Activated CD4-positive, CD25-positive, alpha-beta regulatory T cell treated with anti-CD3 and anti-CD28 coated beads, Interleukin-2, amount 50 U/mL, for 72 hours (primary cell): Measurements from ENCODE around the gene MAGI2.
"Not testable (repeated sequence)": the region's sequence is repeated elsewhere in the genome, so short reads cannot be mapped to it uniquely, and the experiment has no call there.

Experiments used
- DNase-seq: peaks from one replicate; pipeline ENCODE4 v3.0.0; 2021

MAGI2 gene

DNA sequence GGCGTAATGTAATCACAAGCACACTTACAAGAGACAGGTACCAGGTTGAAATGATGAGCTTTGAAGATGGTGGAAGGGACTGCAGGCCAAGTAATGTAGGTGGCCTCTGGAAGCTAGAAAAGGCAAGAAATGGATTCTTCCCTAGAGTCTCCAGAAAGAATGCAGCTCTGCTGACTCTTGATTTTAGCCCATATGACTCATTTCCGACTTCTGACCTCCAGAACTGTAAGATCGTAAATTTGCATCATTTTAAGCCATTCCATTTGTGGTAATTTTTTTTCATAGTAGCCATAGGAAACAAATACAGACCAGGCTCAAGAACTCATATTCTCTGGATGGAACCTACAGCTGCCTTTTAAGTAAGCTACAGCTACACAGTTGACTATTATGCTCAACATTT is 315.5 kb downstream of the MAGI2 start:
- no peak for DNase-seq

DNA sequence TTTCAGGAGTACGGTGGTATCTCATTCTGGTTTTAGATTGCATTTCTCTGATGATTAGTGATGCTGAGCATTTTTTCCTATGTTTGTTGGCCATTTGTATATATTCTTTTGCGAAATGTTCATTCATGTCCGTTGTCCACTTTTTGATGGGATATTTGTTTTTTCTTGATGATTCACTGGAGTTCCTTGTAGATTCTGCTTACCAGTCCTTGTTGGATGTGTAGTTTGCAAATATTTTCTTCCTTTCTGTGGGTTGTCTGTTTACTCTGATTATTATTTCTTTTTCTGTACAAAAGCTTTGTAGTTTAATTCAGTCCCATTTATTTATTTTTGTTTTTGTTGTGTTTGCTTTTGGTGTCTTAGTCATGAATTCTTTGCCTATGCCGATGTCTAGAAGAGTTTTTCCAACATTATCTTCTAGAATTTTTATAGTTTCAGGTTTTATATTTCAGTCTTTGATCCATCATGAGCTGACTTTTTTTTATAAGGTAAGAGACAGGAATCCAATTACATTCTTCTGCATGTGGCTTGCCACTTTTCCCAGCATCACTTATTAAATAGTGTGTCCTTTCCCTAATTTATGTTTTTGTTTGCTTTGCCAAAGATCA is 320.5 kb downstream of the MAGI2 start:
- no peak for DNase-seq

DNA sequence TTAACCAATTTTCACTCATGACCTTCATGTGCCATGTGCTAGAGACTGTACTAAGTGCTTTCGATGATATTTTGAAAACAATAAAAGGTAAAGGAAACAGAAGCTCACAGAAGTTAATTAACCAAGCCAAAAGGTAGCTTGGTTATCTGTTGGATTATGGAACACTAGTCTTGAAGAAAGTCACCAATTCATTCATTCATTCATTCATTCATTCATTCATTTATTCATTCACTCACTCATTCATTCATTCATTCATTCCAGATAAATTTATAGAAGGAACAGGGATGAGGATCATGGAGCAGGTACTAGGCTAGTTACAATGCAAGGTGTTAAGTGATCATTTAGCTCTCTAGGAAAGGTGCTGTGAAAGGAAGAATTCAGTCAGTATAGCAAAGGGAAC is 322.8 kb downstream of the MAGI2 start:
- no peak for DNase-seq

DNA sequence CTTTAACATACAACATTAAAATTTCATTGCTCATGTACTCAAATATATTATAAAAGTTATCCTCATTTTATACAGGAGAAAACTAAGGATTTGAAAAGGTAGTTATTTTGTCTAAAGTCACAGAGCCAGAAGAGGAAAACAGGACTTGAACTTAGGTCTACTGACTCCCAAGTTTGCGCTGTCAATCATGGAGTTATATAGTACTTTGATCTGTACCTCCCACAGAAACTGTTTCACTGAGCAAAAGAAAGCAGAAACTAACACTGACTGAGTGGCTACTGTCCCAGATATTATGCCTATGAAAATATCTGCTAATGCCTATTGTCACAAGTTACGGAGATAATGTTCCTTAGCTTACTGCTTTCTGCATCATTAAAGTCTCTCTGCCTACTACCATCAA is 329.1 kb downstream of the MAGI2 start:
- no peak for DNase-seq

- DNase-seq, result no peak
Observed at GRCh38 chr7:79118143-79118542, 335.3 kb downstream of the MAGI2 start.

DNA sequence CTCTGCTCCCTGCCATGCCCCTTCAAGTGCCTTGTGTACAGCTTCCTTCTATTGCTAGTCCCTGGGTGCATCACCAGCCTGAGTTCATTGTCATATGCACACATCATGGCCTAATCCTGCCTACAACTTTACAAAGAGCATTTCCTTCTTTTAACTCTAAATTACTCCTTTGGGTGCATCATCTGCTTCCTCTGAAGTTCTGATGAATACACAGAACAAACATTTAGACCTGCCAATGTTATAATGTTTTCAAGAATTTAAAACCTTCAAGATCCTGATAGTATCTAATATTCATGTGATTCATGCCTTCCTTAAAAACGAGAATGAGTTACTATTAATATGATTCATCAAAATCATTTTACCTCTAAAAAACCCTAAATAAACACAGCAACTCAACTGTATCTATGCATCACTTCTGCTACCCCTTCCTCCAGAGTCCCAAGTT is 357.1 kb downstream of the MAGI2 start:
- no peak for DNase-seq

GRCh38 chr7:79093421-79093820 is 360.0 kb downstream of the MAGI2 start:
- no peak for DNase-seq

- no peak for DNase-seq
Observed at GRCh38 chr7:79091661-79092060, 361.8 kb downstream of the MAGI2 start.

DNA sequence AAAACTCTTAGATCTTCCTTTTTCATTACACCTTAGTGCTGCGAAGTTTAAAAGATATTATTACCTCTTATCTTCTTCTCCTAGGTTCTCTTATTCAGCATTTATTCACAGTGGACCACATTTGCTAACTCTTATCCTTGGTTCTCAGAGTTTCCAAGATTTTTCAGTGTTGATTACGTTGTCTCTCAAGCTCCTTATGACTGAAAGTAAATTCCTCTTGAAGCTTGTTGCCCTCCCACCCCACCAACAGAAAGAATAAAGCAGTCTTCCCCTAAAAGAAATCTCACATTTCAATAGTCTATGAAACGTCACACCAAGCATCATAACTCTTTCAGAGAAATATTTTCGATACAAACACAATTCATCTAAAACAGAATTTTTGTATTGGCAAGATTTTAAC is 362.5 kb downstream of the MAGI2 start:
- no peak for DNase-seq

DNA sequence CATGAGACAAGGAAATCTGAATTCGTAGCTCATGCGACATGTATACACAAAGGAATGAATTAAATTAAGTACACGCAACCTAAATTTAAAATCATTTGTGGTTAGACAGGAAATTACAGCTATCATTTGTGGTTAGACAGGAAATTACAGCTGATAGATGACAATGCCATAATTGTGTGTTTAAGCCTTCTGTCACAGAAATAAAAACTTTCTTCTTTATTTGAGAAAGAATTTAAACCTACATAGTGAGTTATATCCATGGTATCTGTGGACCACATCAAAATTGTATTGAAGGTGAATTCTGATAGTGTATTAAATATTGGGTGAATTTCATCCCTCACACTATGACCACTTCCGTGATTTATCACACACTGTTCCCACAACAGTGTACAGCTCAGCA is 362.9 kb downstream of the MAGI2 start:
- DNase-seq, result no peak

DNA sequence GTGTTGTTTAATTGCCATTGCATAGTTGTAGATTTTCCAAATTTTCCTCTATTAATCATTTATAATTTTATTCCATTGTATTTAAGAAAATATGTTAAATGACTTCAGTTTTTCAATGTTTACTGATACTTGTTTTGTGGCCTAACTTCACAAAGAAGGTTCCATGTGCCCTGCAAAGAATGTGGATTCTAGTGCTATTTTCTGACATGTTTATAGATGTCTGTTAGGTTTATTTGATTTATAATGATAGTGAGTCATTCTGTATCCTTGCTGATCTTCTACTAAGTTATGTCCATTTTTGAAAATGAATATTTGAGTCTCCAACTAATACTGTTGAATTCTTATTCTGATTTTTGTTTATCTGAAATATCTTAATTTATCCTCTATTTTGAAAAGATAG is 369.0 kb downstream of the MAGI2 start:
- DNase-seq, result no peak

DNA sequence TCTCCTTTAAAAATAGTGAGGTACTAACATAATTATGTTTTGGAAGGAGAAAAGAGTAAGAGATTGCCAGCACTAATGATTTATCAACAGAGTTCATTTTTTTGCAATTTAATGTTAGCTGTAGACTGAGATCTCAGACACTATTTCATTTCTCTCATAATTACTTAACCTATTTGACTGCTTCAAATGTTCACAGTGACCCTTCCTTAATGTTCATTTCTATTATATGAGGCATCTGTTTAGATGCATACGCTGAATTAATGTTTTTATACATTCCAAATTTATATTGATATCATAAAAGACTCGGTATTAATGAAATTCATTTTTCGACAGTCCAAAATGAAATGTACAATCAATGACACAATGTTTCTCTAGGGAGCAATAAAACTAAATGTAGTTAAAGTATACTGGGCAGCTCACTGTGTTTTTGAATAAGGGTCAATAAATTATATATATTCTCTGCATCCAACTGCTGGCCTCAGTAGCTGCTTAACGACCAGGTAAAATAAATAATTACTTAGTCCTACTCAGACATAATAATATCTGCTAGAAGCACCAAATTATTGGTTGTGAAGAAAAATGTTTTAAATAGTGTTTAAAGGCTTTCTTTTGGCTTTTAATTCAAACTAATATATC is 373.4 kb downstream of the MAGI2 start:
- no peak for DNase-seq

DNA sequence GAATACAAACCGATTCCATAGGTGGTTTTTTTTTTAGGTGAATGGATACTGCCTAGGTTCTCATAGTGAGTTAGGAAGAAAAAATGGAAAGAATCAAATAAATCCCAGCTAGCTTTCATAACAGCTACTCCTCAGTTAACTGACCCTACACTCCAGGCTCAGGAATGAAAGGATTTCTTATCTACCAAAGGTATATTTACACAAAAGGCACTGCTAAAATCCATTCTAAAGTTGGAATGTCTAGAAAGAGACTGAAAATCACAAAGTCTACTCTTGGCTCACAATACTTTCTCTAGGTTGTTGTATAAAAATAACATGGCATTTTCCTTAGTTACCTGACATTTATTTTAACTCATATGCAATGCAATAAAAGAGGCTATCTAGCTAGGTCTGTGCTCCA is 375.2 kb downstream of the MAGI2 start:
- no peak for DNase-seq

DNA sequence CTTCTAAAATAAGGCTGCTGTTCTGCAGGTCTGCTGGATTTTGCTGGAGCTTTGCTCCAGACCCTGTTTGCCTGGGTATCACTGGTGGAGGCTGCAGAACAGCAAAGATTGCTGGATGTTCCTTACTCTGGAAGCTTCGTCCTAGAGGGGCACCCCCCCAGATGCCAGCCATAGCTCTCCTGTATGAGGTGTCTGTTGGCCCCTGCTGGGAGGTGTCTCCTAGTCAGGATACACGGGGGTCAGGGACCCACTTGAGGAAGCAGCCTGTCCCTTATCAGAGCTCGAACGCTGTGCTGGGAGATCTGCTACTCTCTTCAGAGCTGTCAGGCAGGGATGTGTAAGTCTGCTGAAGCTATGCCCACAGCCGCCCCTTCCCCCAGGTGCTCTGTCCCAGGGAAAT is 382.3 kb downstream of the MAGI2 start:
- DNase-seq, result not testable (repeated sequence)

GRCh38 chr7:79064187-79064823 is 389.2 kb downstream of the MAGI2 start:
- no peak for DNase-seq

GRCh38 chr7:79063019-79063698 is 390.3 kb downstream of the MAGI2 start:
- no peak for DNase-seq

GRCh38 chr7:79060498-79060897 is 393.0 kb downstream of the MAGI2 start:
- DNase-seq, result no peak

- no peak for DNase-seq
Observed at GRCh38 chr7:79055722-79056415, 397.6 kb downstream of the MAGI2 start.

DNA sequence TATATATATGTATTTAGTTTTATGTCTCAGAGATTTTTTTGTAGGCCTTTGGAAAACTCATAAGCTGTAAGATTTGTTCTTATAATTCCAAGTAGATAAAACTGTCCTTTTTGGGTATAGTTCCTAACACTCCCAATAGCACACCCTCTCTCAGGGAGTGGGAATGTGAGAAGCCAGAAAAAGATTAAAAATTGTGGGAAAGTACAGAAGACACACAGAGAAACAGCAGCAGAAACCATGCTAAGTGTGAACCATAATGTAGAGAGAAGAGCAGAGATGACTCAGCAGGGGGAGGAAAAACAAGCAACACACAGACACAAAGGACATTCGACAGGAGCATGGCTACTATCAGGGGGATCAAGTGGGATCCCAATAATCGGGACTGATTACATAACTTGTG is 401.6 kb downstream of the MAGI2 start:
- no peak for DNase-seq

- DNase-seq, result no peak
Observed at GRCh38 chr7:79050603-79051002, 402.9 kb downstream of the MAGI2 start.

DNA sequence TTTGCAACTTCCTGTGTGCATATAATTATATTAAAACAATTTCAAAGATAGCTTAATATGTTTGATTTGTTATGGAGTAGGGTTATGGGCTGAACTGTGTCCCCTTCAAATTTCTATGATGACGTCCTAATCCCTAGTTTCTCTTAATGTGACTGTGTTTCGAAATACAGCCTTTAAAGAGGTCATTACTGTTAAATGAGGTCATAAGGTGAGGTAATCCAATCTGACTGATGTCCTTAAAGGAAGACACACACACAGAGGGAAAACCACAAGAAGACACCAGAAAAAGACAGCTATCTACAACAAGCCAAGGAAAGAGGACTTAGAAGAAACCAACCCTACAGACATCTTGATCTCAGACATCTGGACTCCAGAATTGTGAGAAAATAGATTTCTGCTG is 407.4 kb downstream of the MAGI2 start:
- DNase-seq, result no peak

DNA sequence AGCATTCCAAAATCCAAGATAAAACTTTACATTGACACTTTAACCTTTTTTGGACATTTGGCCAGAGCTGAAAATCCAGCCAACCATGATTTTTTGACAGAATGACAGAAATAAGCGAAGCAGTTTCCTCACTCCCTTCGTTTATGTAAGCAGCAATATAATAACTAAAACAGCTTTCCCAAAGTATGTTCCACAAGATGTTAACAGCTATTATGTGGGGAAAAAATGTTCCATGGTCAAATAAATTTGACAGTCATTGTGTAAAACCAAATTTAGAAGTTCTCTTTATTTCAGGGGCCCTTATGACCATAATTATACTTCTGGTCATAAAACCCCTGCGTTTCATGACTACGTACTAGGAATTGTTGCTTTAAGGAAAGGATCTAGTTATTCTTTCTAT is 416.5 kb downstream of the MAGI2 start:
- DNase-seq, result no peak

DNA sequence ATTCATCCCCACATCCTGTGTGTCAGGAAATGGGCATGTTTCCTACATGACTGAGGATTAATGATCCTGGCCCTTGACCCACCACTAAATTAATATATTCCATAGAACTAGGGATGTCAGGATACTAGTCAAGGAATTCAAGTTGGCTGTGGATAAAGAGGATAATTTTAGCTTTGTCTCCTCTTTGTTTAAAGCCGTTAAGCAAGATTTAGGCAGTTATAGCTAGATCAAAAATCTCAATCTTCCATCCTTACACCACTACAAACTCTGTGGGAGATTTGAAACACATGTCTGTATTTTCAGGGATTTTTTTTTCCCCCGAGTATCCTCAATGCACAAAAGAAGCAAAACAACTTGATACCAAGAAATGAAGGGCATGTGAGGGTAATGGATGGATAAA is 417.1 kb downstream of the MAGI2 start:
- DNase-seq, result no peak
